ENCODE results near the gene ZNF385A. TPM values are rescaled to one million over a fixed set of nuclear protein-coding genes. Genes with fewer than 3 reads are reported as not detected.
A peak's percentile ranks its signal among the peaks of the same experiment; 100 is the strongest.

The ZNF385A gene
- total RNA-seq, 1 donor from 2014 or later, result 5.6 TPM

- no peak for DNase-seq (ENCODE audit: low read depth)
- TF ChIP-seq CTCF (IDR thresholded peaks at IDR 0.05; ENCODE audit: insufficient read depth, low read length, poor library complexity, severe bottlenecking), result no peak
- Histone ChIP-seq H3K36me3 (ENCODE audit: control insufficient read depth, insufficient read depth, low read length) (no peaks in the 10 kb centered on the region), H3K27me3 (ENCODE audit: control insufficient read depth, insufficient read depth, low read length) (no peaks in the 10 kb centered on the region), H3K4me3 (ENCODE audit: low read depth, low read length) (no peak overlapping the region)
These were observed 3.4 kb downstream of the ZNF385A start for GRCh38 chr12:54381136-54381535.

DNA sequence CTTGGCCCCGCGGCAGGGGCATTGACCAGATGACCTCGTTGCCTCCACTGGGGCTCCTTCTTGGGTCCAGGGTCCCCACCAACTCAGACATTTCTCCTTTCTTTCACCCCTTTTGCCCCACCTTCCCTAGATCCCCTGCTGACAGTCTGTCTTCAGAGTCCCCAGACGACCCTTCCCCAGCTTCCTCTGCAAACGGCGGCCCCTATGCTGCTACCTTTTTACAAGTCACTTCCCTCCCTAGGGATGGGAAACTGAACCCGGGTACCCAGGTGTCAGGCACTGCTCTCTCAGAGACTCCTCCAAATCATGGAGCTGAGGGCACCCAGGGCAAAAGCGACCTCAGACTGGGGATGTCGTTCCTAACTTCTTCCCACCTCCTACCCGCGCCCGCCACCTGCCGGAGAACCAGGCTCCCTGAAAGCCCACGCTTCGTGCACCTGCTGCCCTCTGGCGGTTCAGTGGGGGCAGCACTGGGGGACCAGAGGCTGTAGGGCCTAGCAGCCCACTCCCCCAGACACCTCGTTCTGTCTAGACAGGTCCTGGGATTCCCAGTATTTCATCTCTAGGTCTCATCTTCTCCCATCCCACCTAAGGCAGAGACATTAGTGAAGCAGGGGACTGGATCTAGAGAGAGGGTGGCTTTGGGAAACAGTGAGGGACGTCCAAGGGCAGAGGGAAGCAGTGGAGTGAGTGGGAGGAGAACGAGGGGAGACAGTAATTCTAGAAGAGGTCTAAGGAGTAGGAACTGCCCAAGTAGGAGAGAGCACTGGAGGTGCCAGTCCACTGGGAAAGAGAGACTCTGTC is 4.9 kb downstream of the ZNF385A start:
- H3K4me3 ChIP-seq (ENCODE audit: low read depth, low read length), result peak overlapping the region; percentile 50
- TF ChIP-seq CTCF (IDR thresholded peaks at IDR 0.05; ENCODE audit: insufficient read depth, low read length, poor library complexity, severe bottlenecking), result peak; percentile 100
- no peaks in the 10 kb centered on the region for H3K36me3 ChIP-seq (ENCODE audit: control insufficient read depth, insufficient read depth, low read length)
- no peaks in the 10 kb centered on the region for H3K27me3 ChIP-seq (ENCODE audit: control insufficient read depth, insufficient read depth, low read length)
- DNase-seq (ENCODE audit: low read depth), result peak; percentile 43

GRCh38 chr12:54378796-54379397 is 5.6 kb downstream of the ZNF385A start:
- DNase-seq (ENCODE audit: low read depth), result no peak
- no peak for TF ChIP-seq CTCF (IDR thresholded peaks at IDR 0.05; ENCODE audit: insufficient read depth, low read length, poor library complexity, severe bottlenecking)
- Histone ChIP-seq H3K27me3 (ENCODE audit: control insufficient read depth, insufficient read depth, low read length) (no peaks in the 10 kb centered on the region), H3K36me3 (ENCODE audit: control insufficient read depth, insufficient read depth, low read length) (no peaks in the 10 kb centered on the region), H3K4me3 (ENCODE audit: low read depth, low read length) (peak overlapping the region; percentile 50)

- Histone ChIP-seq H3K36me3 (ENCODE audit: control insufficient read depth, insufficient read depth, low read length) (no peaks in the 10 kb centered on the region), H3K27me3 (ENCODE audit: control insufficient read depth, insufficient read depth, low read length) (no peaks in the 10 kb centered on the region), H3K4me3 (ENCODE audit: low read depth, low read length) (no peak overlapping the region)
- DNase-seq (ENCODE audit: low read depth), result no peak
- no peak for TF ChIP-seq CTCF (IDR thresholded peaks at IDR 0.05; ENCODE audit: insufficient read depth, low read length, poor library complexity, severe bottlenecking)
These were observed 6.6 kb downstream of the ZNF385A start for GRCh38 chr12:54377797-54378515.

DNA sequence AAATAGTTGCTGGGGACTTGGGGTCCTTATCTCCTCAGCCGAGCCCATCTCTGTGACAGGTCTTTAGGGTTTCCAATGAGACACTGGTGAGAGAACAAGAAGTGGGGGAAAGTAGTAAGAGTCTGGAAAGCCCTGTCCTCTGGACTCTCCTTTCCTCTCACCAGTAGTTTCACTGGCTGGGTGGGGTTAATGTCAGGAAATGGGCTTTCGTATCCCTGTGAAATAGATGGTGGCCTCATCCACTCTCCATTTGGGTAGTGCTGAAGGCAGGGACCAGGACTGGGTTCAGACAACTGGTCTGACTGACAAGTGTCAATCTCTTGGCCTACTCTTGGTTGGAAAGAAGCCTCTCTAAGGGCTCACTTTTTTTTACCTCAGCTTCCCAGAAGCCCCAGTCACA is 7.5 kb downstream of the ZNF385A start:
- no peaks in the 10 kb centered on the region for H3K36me3 ChIP-seq (ENCODE audit: control insufficient read depth, insufficient read depth, low read length)

More for the DNA sequence above, 7.5 kb downstream of the ZNF385A start:
- no peak for TF ChIP-seq CTCF (IDR thresholded peaks at IDR 0.05; ENCODE audit: insufficient read depth, low read length, poor library complexity, severe bottlenecking)
- DNase-seq (ENCODE audit: low read depth), result no peak
- Histone ChIP-seq H3K4me3 (ENCODE audit: low read depth, low read length) (no peak overlapping the region), H3K27me3 (ENCODE audit: control insufficient read depth, insufficient read depth, low read length) (no peaks in the 10 kb centered on the region)

All from kidney epithelial cell (primary cell).